ENCODE measurements around the gene GNAT3.

- TF ChIP-seq CTCF (IDR thresholded peaks at IDR 0.05) = no peak
- TF ChIP-seq POLR2A (IDR thresholded peaks at IDR 0.05) = no peak
Observed at GRCh38 chr7:80498481-80499349, 13.1 kb downstream of the GNAT3 start.
